WTC11 (cell line): Measurements from ENCODE around the gene MAMLD1. TPM values are rescaled to one million over a fixed set of nuclear protein-coding genes. Genes with fewer than 3 reads are reported as not detected.

Source experiments
- ATAC-seq: fragments of 200-7000 bp; cut with Tn5 transposase; 2 replicates; pipeline ENCODE4 v1.10.0; 2021; ENCODE audit warnings: mild to moderate bottlenecking, moderate library complexity
- CTCF ChIA-PET: fragments of 300-600 bp; sonication (Branson Sonifier 250); formaldehyde crosslinking; loops from one replicate; lab custom pipeline; 2021; ENCODE audit warnings: antibody characterized with exemption; lab: Charles Lee
- POLR2A ChIA-PET: fragments of 350-600 bp; sonication (Branson Sonifier 250); formaldehyde crosslinking; loops from one replicate; lab custom pipeline; 2021; ENCODE audit warnings: antibody characterized with exemption; lab: Charles Lee
- DNase-seq: peaks from one replicate; pipeline ENCODE4 v3.0.0; 2021; ENCODE audit warnings: low spot score
- H3K27ac Mint-ChIP-seq: 2 replicates; pipeline ENCODE4 v1.8.0; 2021; ENCODE audit warnings: mixed read lengths
- H3K27me3 Mint-ChIP-seq: 2 replicates; pipeline ENCODE4 v1.8.0; 2021; ENCODE audit warnings: low read depth, mild to moderate bottlenecking, moderate library complexity, mixed read lengths
- H3K36me3 Mint-ChIP-seq: 2 replicates; pipeline ENCODE4 v1.8.0; 2021; ENCODE audit warnings: mixed read lengths
- H3K4me1 Mint-ChIP-seq: 2 replicates; pipeline ENCODE4 v1.8.0; 2022; ENCODE audit warnings: mixed read lengths
- H3K4me3 Mint-ChIP-seq: 2 replicates; pipeline ENCODE4 v1.8.0; 2021; ENCODE audit warnings: mild to moderate bottlenecking, moderate library complexity, mixed read lengths
- H3K9me3 Mint-ChIP-seq: 2 replicates; pipeline ENCODE4 v1.8.0; 2021; ENCODE audit warnings: mixed read lengths
- ARID4B ChIP-seq: sonication (generic); formaldehyde crosslinking; IDR thresholded peaks from 2 replicates; pipeline ENCODE4 v1.8.0; 2023; ENCODE audit warnings: missing genetic modification reagents, mild to moderate bottlenecking, borderline replicate concordance
- ATF6 ChIP-seq: sonication (generic); formaldehyde crosslinking; IDR thresholded peaks from 2 replicates; pipeline ENCODE4 v1.8.1; 2023; ENCODE audit warnings: mild to moderate bottlenecking, missing genetic modification reagents
- EMX1 ChIP-seq: fragments of 250-450 bp; sonication (Bioruptor Pico); IDR thresholded peaks from 2 replicates; pipeline ENCODE4 v1.8.0; 2021; ENCODE audit warnings: mild to moderate bottlenecking
- ETV6 ChIP-seq: sonication (generic); formaldehyde crosslinking; IDR thresholded peaks from 2 replicates; pipeline ENCODE4 v1.8.1; 2022; ENCODE audit warnings: mild to moderate bottlenecking, missing genetic modification reagents
- FOXK1 ChIP-seq: sonication (generic); formaldehyde crosslinking; IDR thresholded peaks from 2 replicates; pipeline ENCODE4 v1.8.0; 2022; ENCODE audit warnings: mild to moderate bottlenecking, moderate library complexity, missing genetic modification reagents
- MAX ChIP-seq: sonication (generic); formaldehyde crosslinking; IDR thresholded peaks from 2 replicates; pipeline ENCODE4 v1.8.0; 2022; ENCODE audit warnings: mild to moderate bottlenecking, missing genetic modification reagents
- NFE2L1 ChIP-seq: sonication (generic); formaldehyde crosslinking; IDR thresholded peaks from 2 replicates; pipeline ENCODE4 v1.8.1; 2023; ENCODE audit warnings: missing genetic modification reagents
- NR2C2 ChIP-seq: sonication (generic); formaldehyde crosslinking; IDR thresholded peaks from 2 replicates; pipeline ENCODE4 v1.8.0; 2022; ENCODE audit warnings: mild to moderate bottlenecking, missing genetic modification reagents
- STAT6 ChIP-seq: sonication (generic); formaldehyde crosslinking; conservative IDR thresholded peaks from 2 replicates; pipeline ENCODE4 v1.8.1; 2023; ENCODE audit warnings: mild to moderate bottlenecking, low read depth, missing genetic modification reagents, moderate library complexity
- ZNF138 ChIP-seq: sonication (generic); formaldehyde crosslinking; conservative IDR thresholded peaks from 2 replicates; pipeline ENCODE4 v1.8.1; 2022; ENCODE audit warnings: mild to moderate bottlenecking, moderate library complexity, missing genetic modification reagents
- ZNF232 ChIP-seq: sonication (generic); formaldehyde crosslinking; IDR thresholded peaks from 2 replicates; pipeline ENCODE4 v1.8.0; 2022; ENCODE audit warnings: mild to moderate bottlenecking, missing genetic modification reagents
- ZNF317 ChIP-seq: sonication (generic); formaldehyde crosslinking; IDR thresholded peaks from 2 replicates; pipeline ENCODE4 v1.8.1; 2023; ENCODE audit warnings: low read depth, mild to moderate bottlenecking, moderate library complexity, missing genetic modification reagents, borderline replicate concordance
- ZNF423 ChIP-seq: fragments of 250-450 bp; sonication (Bioruptor Pico); IDR thresholded peaks from 2 replicates; pipeline ENCODE4 v2.1.2; 2022; ENCODE audit warnings: mild to moderate bottlenecking, moderate library complexity
- ZNF425 ChIP-seq: fragments of 250-450 bp; sonication (Bioruptor Pico); conservative IDR thresholded peaks from 2 replicates; pipeline ENCODE4 v1.9.0; 2021; ENCODE audit warnings: mild to moderate bottlenecking
- ZNF671 ChIP-seq: fragments of 250-450 bp; sonication (Bioruptor Pico); IDR thresholded peaks from 2 replicates; pipeline ENCODE4 v1.8.0; 2021; ENCODE audit warnings: mild to moderate bottlenecking
- total RNA-seq: library from RNA; stranded (reverse); gene quantifications from 3 replicates; pipeline ENCODE4 v1.2.3, GENCODE V29; 2021

Gene MAMLD1
- total RNA-seq, 1 experiment from 2014 or later = 0.35 TPM

- H3K36me3 Mint-ChIP-seq = no peaks in the 10 kb centered on the region
- H3K4me1 Mint-ChIP-seq = peaks cover 24% of the 10 kb centered on the region
- DNase-seq (no peak), ATAC-seq (no peak)
- ChIA-PET POLR2A (no interaction called here), CTCF (no interaction called here)
- H3K27ac Mint-ChIP-seq = no peak overlapping the region
- H3K4me3 Mint-ChIP-seq = no peak overlapping the region
- no peak for TF ChIP-seq ZNF671
- TF ChIP-seq ZNF317 (CRISPR knock-in tag) = no peak
- no peak for TF ChIP-seq ARID4B (CRISPR knock-in tag)
- TF ChIP-seq NR2C2 (CRISPR knock-in tag) = no peak
- no peak for TF ChIP-seq ZNF232 (CRISPR knock-in tag)
- TF ChIP-seq ETV6 = no peak
- TF ChIP-seq ZNF425 (CRISPR knock-in tag) = no peak
- TF ChIP-seq STAT6 (CRISPR knock-in tag) = no peak
- no peak for TF ChIP-seq ZNF423 (CRISPR knock-in tag)
- TF ChIP-seq MAX (CRISPR knock-in tag) = no peak
- TF ChIP-seq EMX1 = no peak
- no peak for TF ChIP-seq ATF6 (CRISPR knock-in tag)
- TF ChIP-seq ZNF138 (CRISPR knock-in tag) = no peak
- TF ChIP-seq NFE2L1 (CRISPR knock-in tag) = no peak
- TF ChIP-seq FOXK1 = no peak
- no peaks in the 10 kb centered on the region for H3K9me3 Mint-ChIP-seq
- peaks cover 83% of the 10 kb centered on the region for H3K27me3 Mint-ChIP-seq
Measured at GRCh38 chrX:150370589-150371312, 7.6 kb downstream of the MAMLD1 start.
